OCI-M1 (cell line): Measurements from ENCODE around the gene NMNAT3.
A peak's percentile ranks its signal among the peaks of the same experiment; 100 is the strongest.

Source experiments
- DNase-seq: peaks from one replicate; lab custom pipeline; 2025; lab: John Stamatoyannopoulos, UW

The NMNAT3 gene

GRCh38 chr3:139675327-139675726 lies 2.4 kb downstream of the NMNAT3 start:
- peak; percentile 63 for DNase-seq

- DNase-seq, result no peak
These were observed 3.1 kb downstream of the NMNAT3 start for GRCh38 chr3:139674571-139675260.

GRCh38 chr3:139672884-139673283 lies 4.9 kb downstream of the NMNAT3 start:
- no peak for DNase-seq

GRCh38 chr3:139671863-139672646 lies 5.7 kb downstream of the NMNAT3 start:
- DNase-seq, result no peak

GRCh38 chr3:139671107-139671506 lies 6.7 kb downstream of the NMNAT3 start:
- no peak for DNase-seq

- DNase-seq, result no peak
These were observed 7.6 kb downstream of the NMNAT3 start for GRCh38 chr3:139670196-139670595.

GRCh38 chr3:139668332-139668731 lies 9.4 kb downstream of the NMNAT3 start:
- no peak for DNase-seq

- DNase-seq, result no peak
These were observed 12.8 kb downstream of the NMNAT3 start for GRCh38 chr3:139664958-139665357.

- no peak for DNase-seq
These were observed 17.5 kb downstream of the NMNAT3 start for GRCh38 chr3:139660269-139660668.

GRCh38 chr3:139659511-139659910 lies 18.3 kb downstream of the NMNAT3 start:
- no peak for DNase-seq

- no peak for DNase-seq
These were observed 19.8 kb downstream of the NMNAT3 start for GRCh38 chr3:139657936-139658335.

GRCh38 chr3:139657434-139657833 lies 20.3 kb downstream of the NMNAT3 start:
- DNase-seq, result no peak

- no peak for DNase-seq
These were observed 21.7 kb downstream of the NMNAT3 start for GRCh38 chr3:139655909-139656595.

GRCh38 chr3:139654637-139655365 lies 23.0 kb downstream of the NMNAT3 start:
- DNase-seq, result no peak

- no peak for DNase-seq
These were observed 24.2 kb downstream of the NMNAT3 start for GRCh38 chr3:139653582-139653981.

GRCh38 chr3:139652561-139652960 lies 25.2 kb downstream of the NMNAT3 start:
- no peak for DNase-seq

- DNase-seq, result no peak
These were observed 29.8 kb downstream of the NMNAT3 start for GRCh38 chr3:139647866-139648435.

- no peak for DNase-seq
These were observed 31.3 kb downstream of the NMNAT3 start for GRCh38 chr3:139646512-139646911.

GRCh38 chr3:139642996-139643395 lies 34.8 kb downstream of the NMNAT3 start:
- no peak for DNase-seq

GRCh38 chr3:139640456-139640855 lies 37.3 kb downstream of the NMNAT3 start:
- no peak for DNase-seq

- DNase-seq, result no peak
These were observed 38.1 kb downstream of the NMNAT3 start for GRCh38 chr3:139639662-139640061.

GRCh38 chr3:139638518-139638917 lies 39.3 kb downstream of the NMNAT3 start:
- no peak for DNase-seq
